K562 (cell line): ENCODE measurements around the gene FDX2. TPM values are rescaled to one million over a fixed set of nuclear protein-coding genes. Genes with fewer than 3 reads are reported as not detected.

ENCODE experiments used
- ATF3 ChIP-seq, 2 experiments: fragments of 450-650 bp in 1 of 2; sonication (generic) in 1 of 2; formaldehyde crosslinking in 1 of 2; IDR thresholded peaks in 1 of 2; conservative IDR thresholded peaks in 1 of 2; 2 replicates each; pipeline versions ENCODE4 v1.6.1 to v1.8.1; 2016 to 2023; ENCODE audit warnings: mild to moderate bottlenecking in 2 of 2, moderate library complexity in 2 of 2, inconsistent platforms in 1 of 2, missing genetic modification reagents in 1 of 2
- BHLHE40 ChIP-seq: IDR thresholded peaks from 2 replicates; pipeline ENCODE4 v1.6.1; 2011; ENCODE audit warnings: low read length, improper control_type of control experiment
- BMI1 ChIP-seq: fragments of 150-350 bp; IDR thresholded peaks from 2 replicates; pipeline ENCODE4 v1.6.1; 2014; ENCODE audit warnings: low read length
- CBFA2T3 ChIP-seq: fragments of 450-650 bp; IDR thresholded peaks from 2 replicates; pipeline ENCODE4 v1.6.1; 2017
- CCAR2 ChIP-seq: fragments of 200-400 bp; formaldehyde crosslinking; IDR thresholded peaks from 2 replicates; pipeline ENCODE4 v1.6.1; 2017; ENCODE audit warnings: mild to moderate bottlenecking, low read depth, low read length
- CHD2 ChIP-seq: IDR thresholded peaks from 2 replicates; pipeline ENCODE4 v1.6.1; 2011; ENCODE audit warnings: low read depth, low read length
- E2F8 ChIP-seq: fragments of 450-650 bp; IDR thresholded peaks from 2 replicates; pipeline ENCODE4 v1.7.1; 2018; ENCODE audit warnings: mild to moderate bottlenecking, low read depth; ENCODE audit not compliant: partially characterized antibody
- FOXA1 ChIP-seq: fragments of 450-650 bp; IDR thresholded peaks from 2 replicates; pipeline ENCODE4 v1.6.1; 2016; ENCODE audit warnings: mild to moderate bottlenecking, borderline replicate concordance
- FOXM1 ChIP-seq, 2 experiments: fragments of 450-650 bp in 1 of 2; sonication (generic) in 1 of 2; formaldehyde crosslinking in 1 of 2; IDR thresholded peaks; 2 replicates each; pipeline versions ENCODE4 v1.6.1 to v1.9.0; 2017 to 2022; ENCODE audit warnings: low read depth in 2 of 2, mild to moderate bottlenecking in 2 of 2, missing genetic modification reagents in 1 of 2, moderate library complexity in 1 of 2
- GABPA ChIP-seq: fragments of 200-800 bp; sonication (Bioruptor generic); conservative IDR thresholded peaks from 2 replicates; pipeline ENCODE4 v1.6.1; 2016; ENCODE audit warnings: low read depth, missing genetic modification characterization, missing compliant biosample characterization
- JUND ChIP-seq, 2 experiments: IDR thresholded peaks; 2 replicates in 1 of 2; 3 replicates in 1 of 2; pipeline ENCODE4 v1.6.1; 2011; ENCODE audit warnings: borderline replicate concordance in 2 of 2, low read depth in 2 of 2, low read length in 2 of 2, improper control_type of control experiment in 1 of 2, missing biosample characterization in 1 of 2, missing genetic modification characterization in 1 of 2, missing genetic modification reagents in 1 of 2
- KLF1 ChIP-seq: fragments of 450-650 bp; IDR thresholded peaks from 2 replicates; pipeline ENCODE4 v1.6.1; 2016; ENCODE audit warnings: missing genetic modification characterization, missing compliant biosample characterization
- MLLT1 ChIP-seq, 2 experiments: fragments of 450-650 bp; IDR thresholded peaks; 2 replicates each; pipeline ENCODE4 v1.6.1; 2016
- MTA2 ChIP-seq: fragments of 450-650 bp; IDR thresholded peaks from 2 replicates; pipeline ENCODE4 v1.6.1; 2016; ENCODE audit warnings: low read depth
- PTRF ChIP-seq: fragments of 450-650 bp; IDR thresholded peaks from 2 replicates; pipeline ENCODE4 v1.6.1; 2016; ENCODE audit warnings: mild to moderate bottlenecking, missing genetic modification characterization, missing compliant biosample characterization
- RAD21 ChIP-seq, 2 experiments: fragments of 250-450 bp in 1 of 2; fragments of 450-650 bp in 1 of 2; sonication (Bioruptor Pico) in 1 of 2; formaldehyde crosslinking in 1 of 2; IDR thresholded peaks in 1 of 2; conservative IDR thresholded peaks in 1 of 2; 2 replicates each; pipeline versions ENCODE4 v1.4.0 to v1.8.0; 2020 to 2022; ENCODE audit warnings: mild to moderate bottlenecking in 2 of 2, moderate library complexity in 1 of 2
- RNF2 ChIP-seq: sonication (generic); IDR thresholded peaks from 2 replicates; pipeline ENCODE4 v1.6.1; 2016
- THRAP3 ChIP-seq: fragments of 450-650 bp; IDR thresholded peaks from 2 replicates; pipeline ENCODE4 v1.6.1; 2016; ENCODE audit warnings: mild to moderate bottlenecking, inconsistent platforms, borderline replicate concordance
- XRCC3 ChIP-seq: fragments of 450-650 bp; IDR thresholded peaks from 2 replicates; pipeline ENCODE4 v1.6.1; 2017; ENCODE audit warnings: mild to moderate bottlenecking, moderate library complexity
- ZKSCAN3 ChIP-seq: fragments of 250-450 bp; sonication (Bioruptor Pico); IDR thresholded peaks from 2 replicates; pipeline ENCODE4 v1.4.0; 2020
- ZNF174 ChIP-seq: fragments of 250-450 bp; sonication (Bioruptor Pico); IDR thresholded peaks from 2 replicates; pipeline ENCODE4 v1.4.0; 2020; ENCODE audit warnings: mild to moderate bottlenecking
- ZNF184 ChIP-seq: sonication (generic); formaldehyde crosslinking; IDR thresholded peaks from 2 replicates; pipeline ENCODE4 v1.5.0; 2020; ENCODE audit warnings: missing genetic modification reagents
- ZNF551 ChIP-seq: fragments of 250-450 bp; sonication (Bioruptor Pico); IDR thresholded peaks from 2 replicates; pipeline ENCODE4 v1.5.0; 2021; ENCODE audit warnings: mild to moderate bottlenecking, moderate library complexity
- ZNF583 ChIP-seq: fragments of 250-450 bp; sonication (Bioruptor Pico); IDR thresholded peaks from 2 replicates; pipeline ENCODE4 v1.4.0; 2020
- polyA plus RNA-seq, 8 experiments: library from polyadenylated mRNA; depleted of rRNA in 4 of 8; stranded (reverse) in 5 of 8; unstranded in 3 of 8; fragments of >200 nt; fragmentation: Nextera tagmentation in 2 of 8; fragmentation: Illumina TruSeq in 1 of 8; extraction: Ambion mirVana in 2 of 8; extraction: Trizol in 1 of 8; gene quantifications; 2 replicates each; pipeline versions ENCODE4 v1.2.1 to v1.2.3, GENCODE V29; 2011 to 2014; ENCODE audit warnings: inconsistent platforms in 1 of 8, missing spikeins in 1 of 8
- total RNA-seq, 7 experiments: library from RNA; depleted of rRNA in 6 of 7; stranded (reverse); fragments of >200 nt in 6 of 7; fragmentation: Illumina TruSeq in 2 of 7; extraction: Trizol in 2 of 7; gene quantifications; 2 replicates each; pipeline versions ENCODE4 v1.2.1 to v1.2.3, GENCODE V29; 2011 to 2021; ENCODE audit warnings: low replicate concordance in 1 of 7

Gene FDX2
- total and polyA plus RNA-seq, 9 of the 15 experiments (the other 6 are each of a cell fraction or from before 2014, with no cell fraction given): 2.5 to 49.8 (median 29.7) TPM

DNA sequence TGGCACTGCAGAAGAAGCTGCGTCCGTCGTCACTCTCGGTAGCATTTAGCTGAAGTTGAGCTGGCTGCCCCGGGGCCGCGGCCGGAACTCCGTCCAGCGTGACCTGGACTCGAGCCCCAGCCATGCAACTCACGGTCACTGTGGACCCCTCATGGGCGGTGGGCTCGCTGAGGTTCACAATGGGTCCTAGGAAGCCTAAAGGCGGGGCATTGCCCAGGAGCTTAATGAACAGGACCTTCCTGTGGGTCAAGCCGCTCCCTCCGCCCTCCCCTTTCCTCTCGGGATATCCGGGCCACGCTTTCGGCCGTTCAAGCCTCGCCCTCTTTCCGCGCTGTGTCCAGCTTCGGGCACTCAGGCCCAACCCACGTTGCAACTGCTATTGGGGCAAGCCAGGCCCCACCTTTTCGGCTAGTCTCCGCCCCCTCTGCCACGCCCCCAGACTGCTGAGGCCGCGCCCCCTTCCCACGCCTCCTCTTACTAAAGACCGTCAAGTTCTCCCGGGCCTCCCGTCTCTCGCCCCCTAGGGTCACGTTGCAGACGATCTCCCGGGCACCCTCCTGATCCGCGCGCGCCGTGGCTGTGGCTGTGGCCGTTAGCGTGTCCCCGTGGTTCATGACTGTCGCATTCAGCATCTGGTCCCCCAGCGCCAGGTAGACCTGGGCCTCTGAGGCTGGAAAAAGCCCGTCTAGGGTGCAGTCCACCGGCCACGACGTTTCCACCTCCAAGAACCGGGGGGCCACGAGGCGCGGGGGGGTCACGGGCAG is 19.0 kb upstream of the FDX2 start (continued):
- no peak for TF ChIP-seq E2F8
- TF ChIP-seq ZNF551 (CRISPR knock-in tag): no peak
- no peak for TF ChIP-seq MTA2
- TF ChIP-seq ZNF583: no peak
- TF ChIP-seq KLF1 (tag): no peak; the same call in 1 of the 2 replicates
- TF ChIP-seq BMI1: no peak
- no peak for TF ChIP-seq CCAR2
- TF ChIP-seq XRCC3: no peak
- TF ChIP-seq MLLT1 (IDR thresholded peaks at IDR 0.05): no peak
- no peak for TF ChIP-seq ZKSCAN3 (CRISPR knock-in tag)
- no peak for TF ChIP-seq CHD2
- no peak for TF ChIP-seq ZNF184 (CRISPR knock-in tag)
- no peak for TF ChIP-seq PTRF
- 0 out of 2 replicates have a peak, but pooled peaks have one; percentile 2 for TF ChIP-seq JUND (IDR thresholded peaks at IDR 0.05; ENCODE audit: borderline replicate concordance, low read depth, low read length)
- peak; percentile 21; the same call in 1 of the 3 replicates for TF ChIP-seq JUND (tag; IDR thresholded peaks at IDR 0.05; ENCODE audit: borderline replicate concordance, low read depth, low read length)
- TF ChIP-seq THRAP3: no peak
- peak in 1 of 2 experiments; percentile 20; a peak in 1 of 4 replicates for TF ChIP-seq RAD21 (CRISPR knock-in tag; conservative IDR thresholded peaks at IDR 0.05 in 1 of 2, IDR thresholded peaks at IDR 0.05 in 1 of 2)
- TF ChIP-seq FOXA1: no peak
- TF ChIP-seq CBFA2T3: no peak
- no peak for TF ChIP-seq ATF3 (IDR thresholded peaks at IDR 0.05)
- no peak for TF ChIP-seq ATF3 (CRISPR knock-in tag; conservative IDR thresholded peaks at IDR 0.05)
- TF ChIP-seq GABPA (tag): peak; percentile 67
- no peak for TF ChIP-seq ZNF174 (CRISPR knock-in tag)
- no peak for TF ChIP-seq FOXM1 (IDR thresholded peaks at IDR 0.05; ENCODE audit: low read depth)
- TF ChIP-seq FOXM1 (CRISPR knock-in tag; IDR thresholded peaks at IDR 0.05; ENCODE audit: low read depth): no peak
- TF ChIP-seq RNF2: no peak
- no peak; the same call in 1 of the 2 replicates for TF ChIP-seq BHLHE40
